Nephron progenitor cell (in vitro differentiated cells): ENCODE data around the gene RNF145.
A peak's percentile ranks its signal among the peaks of the same experiment; 100 is the strongest.
"Not testable (repeated sequence)": the region's sequence is repeated elsewhere in the genome, so short reads cannot be mapped to it uniquely, and the experiment has no call there.

Source experiments
- DNase-seq: peaks from one replicate; pipeline ENCODE4 v3.0.0; 2021
- H3K27ac Mint-ChIP-seq: 2 replicates; pipeline ENCODE4 v1.8.0; 2021; ENCODE audit warnings: mild to moderate bottlenecking, moderate library complexity, mixed read lengths
- H3K27me3 Mint-ChIP-seq: 2 replicates; pipeline ENCODE4 v1.8.0; 2021; ENCODE audit warnings: mild to moderate bottlenecking, low read depth, mixed read lengths; ENCODE audit not compliant: poor library complexity
- H3K36me3 Mint-ChIP-seq: 2 replicates; pipeline ENCODE4 v1.8.0; 2021; ENCODE audit warnings: low read depth, mixed read lengths
- H3K4me1 Mint-ChIP-seq: 2 replicates; pipeline ENCODE4 v1.8.0; 2021; ENCODE audit warnings: mixed read lengths
- H3K4me3 Mint-ChIP-seq: 2 replicates; pipeline ENCODE4 v1.8.0; 2021; ENCODE audit warnings: mild to moderate bottlenecking, moderate library complexity, mixed read lengths
- H3K9me3 Mint-ChIP-seq: 2 replicates; pipeline ENCODE4 v1.8.0; 2021; ENCODE audit warnings: mild to moderate bottlenecking, moderate library complexity, mixed read lengths
- CTCF ChIP-seq: fragments of 200-600 bp; sonication (generic); IDR thresholded peaks from 2 replicates; pipeline ENCODE4 v1.5.0; 2021; ENCODE audit warnings: antibody characterized with exemption

Gene RNF145

GRCh38 chr5:159161361-159162214, 47.8 kb downstream of the RNF145 start:
- Mint-ChIP-seq H3K36me3 (peaks cover 36% of the 10 kb centered on the region), H3K4me3 (no peak overlapping the region), H3K27ac (no peak overlapping the region), H3K9me3 (no peaks in the 10 kb centered on the region), H3K27me3 (no peaks in the 10 kb centered on the region), H3K4me1 (no peaks in the 10 kb centered on the region)
- TF ChIP-seq CTCF: no peak
- DNase-seq: no peak

DNA sequence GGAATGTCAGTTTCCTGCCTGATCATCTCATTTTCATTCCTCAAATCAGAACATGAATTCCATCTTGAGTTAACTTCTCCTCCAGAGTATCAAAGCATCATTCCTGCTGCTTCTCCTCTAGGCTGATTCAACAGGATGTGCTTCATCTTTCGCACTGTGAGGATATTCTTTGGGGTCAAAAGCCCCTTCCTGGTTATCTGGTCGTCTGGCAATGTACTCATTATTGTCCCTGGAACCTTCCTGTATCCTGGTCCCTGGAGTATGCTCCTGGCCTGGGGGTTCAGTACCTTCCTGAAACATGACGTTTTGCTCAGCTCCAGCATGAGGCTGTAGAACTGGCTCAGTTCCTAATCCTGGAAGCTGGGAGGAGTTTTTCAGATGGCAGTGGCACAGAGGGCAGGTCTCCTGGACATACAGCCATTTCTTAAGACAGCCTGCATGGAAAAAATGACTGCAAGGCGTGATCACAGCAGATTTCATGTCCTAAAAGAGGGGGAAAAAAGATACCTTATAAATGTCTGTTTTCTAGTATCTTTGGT, 50.7 kb downstream of the RNF145 start:
- not testable (repeated sequence) for H3K27me3 Mint-ChIP-seq, DNase-seq, H3K4me3 Mint-ChIP-seq, H3K4me1 Mint-ChIP-seq, H3K9me3 Mint-ChIP-seq
- Mint-ChIP-seq H3K27ac (peak overlapping the region; percentile 15), H3K36me3 (peaks cover 30% of the 10 kb centered on the region)

GRCh38 chr5:159157552-159157951, 51.8 kb downstream of the RNF145 start:
- no peaks in the 10 kb centered on the region for H3K4me1 Mint-ChIP-seq
- peaks cover 25% of the 10 kb centered on the region for H3K36me3 Mint-ChIP-seq
- no peak for TF ChIP-seq CTCF
- H3K4me3 Mint-ChIP-seq: no peak overlapping the region
- H3K9me3 Mint-ChIP-seq: no peaks in the 10 kb centered on the region
- H3K27me3 Mint-ChIP-seq: no peaks in the 10 kb centered on the region
- no peak overlapping the region for H3K27ac Mint-ChIP-seq
- no peak for DNase-seq

GRCh38 chr5:159156426-159157238, 52.7 kb downstream of the RNF145 start:
- peak; percentile 86 for TF ChIP-seq CTCF
- H3K27ac Mint-ChIP-seq: no peak overlapping the region
- DNase-seq: peak; percentile 33
- no peaks in the 10 kb centered on the region for H3K9me3 Mint-ChIP-seq
- no peak overlapping the region for H3K4me3 Mint-ChIP-seq
- peaks cover 19% of the 10 kb centered on the region for H3K36me3 Mint-ChIP-seq
- H3K27me3 Mint-ChIP-seq: no peaks in the 10 kb centered on the region
- H3K4me1 Mint-ChIP-seq: no peaks in the 10 kb centered on the region

DNA sequence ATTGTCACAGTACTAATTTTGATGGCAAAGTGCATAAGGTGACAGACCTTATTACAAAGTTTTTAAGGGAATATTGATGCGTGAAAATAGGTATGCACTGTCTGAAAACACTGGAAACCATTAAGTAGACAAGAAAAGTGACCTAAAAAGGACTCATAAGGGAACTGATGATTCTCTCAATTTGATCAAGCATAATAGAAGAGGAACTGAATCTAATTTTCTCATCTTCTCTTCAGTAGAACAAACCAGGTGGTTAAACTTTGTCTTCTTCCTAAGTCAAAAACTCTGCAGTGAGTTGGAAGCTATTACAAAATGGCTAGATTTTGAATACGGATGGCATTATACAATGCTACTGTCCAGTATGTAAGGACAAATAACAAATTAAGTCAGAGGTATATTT, 53.4 kb downstream of the RNF145 start:
- no peak for DNase-seq
- no peak overlapping the region for H3K4me3 Mint-ChIP-seq
- H3K27ac Mint-ChIP-seq: no peak overlapping the region
- H3K36me3 Mint-ChIP-seq: peaks cover 12% of the 10 kb centered on the region
- H3K4me1 Mint-ChIP-seq: no peaks in the 10 kb centered on the region
- no peak for TF ChIP-seq CTCF
- H3K9me3 Mint-ChIP-seq: peaks cover 2% of the 10 kb centered on the region
- no peaks in the 10 kb centered on the region for H3K27me3 Mint-ChIP-seq

- Mint-ChIP-seq H3K9me3 (peaks cover 12% of the 10 kb centered on the region), H3K4me3 (no peak overlapping the region), H3K4me1 (no peaks in the 10 kb centered on the region), H3K36me3 (no peaks in the 10 kb centered on the region), H3K27ac (no peak overlapping the region), H3K27me3 (peaks cover 6% of the 10 kb centered on the region)
- no peak for DNase-seq
- TF ChIP-seq CTCF: no peak
Measured at GRCh38 chr5:159152876-159153275, 56.5 kb downstream of the RNF145 start.
